ENCODE measurements around the gene SSH2.

GRCh38 chr17:29677824-29678223 lies 252.2 kb downstream of the SSH2 start:
- no peak for TF ChIP-seq RXRA (IDR thresholded peaks at IDR 0.05)
- TF ChIP-seq CTCF (IDR thresholded peaks at IDR 0.05; ENCODE audit: low read depth, low read length, missing input control): no peak
